Measurements from ENCODE around the gene FAXDC2. TPM values are rescaled to one million over a fixed set of nuclear protein-coding genes. Genes with fewer than 3 reads are reported as not detected.

Gene FAXDC2, protein sequence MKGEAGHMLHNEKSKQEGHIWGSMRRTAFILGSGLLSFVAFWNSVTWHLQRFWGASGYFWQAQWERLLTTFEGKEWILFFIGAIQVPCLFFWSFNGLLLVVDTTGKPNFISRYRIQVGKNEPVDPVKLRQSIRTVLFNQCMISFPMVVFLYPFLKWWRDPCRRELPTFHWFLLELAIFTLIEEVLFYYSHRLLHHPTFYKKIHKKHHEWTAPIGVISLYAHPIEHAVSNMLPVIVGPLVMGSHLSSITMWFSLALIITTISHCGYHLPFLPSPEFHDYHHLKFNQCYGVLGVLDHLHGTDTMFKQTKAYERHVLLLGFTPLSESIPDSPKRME
- total RNA-seq: 10 to 100 TPM; 22.1 to 24.6 TPM

GRCh38 chr5:154850255-154851062, at the start of gene FAXDC2:
Gene FAXDC2 (minus strand): TSS chr5:154850603. CDS start chr5:154838178, 12,425 bp downstream.
- Histone ChIP-seq H3K27me3 (no peaks in the 10 kb centered on the region), H3K4me3 (peak within 1 kb of the TSS; percentile 49 to 60), H3K9me3 (no peaks in the 10 kb centered on the region), H3K4me1 (peaks cover 0 to 27% of the 10 kb centered on the region in 2 donors), H3K36me3 (no peaks in the 10 kb centered on the region), H3K27ac (peak within 1 kb of the TSS; percentile 87 to 88)
- peak; percentile 93 for DNase-seq (ENCODE audit: low spot score)
- no peak for TF ChIP-seq CTCF (IDR thresholded peaks at IDR 0.05)

- peak overlapping the region in 1 of 2 donors; percentile 7 for H3K27ac ChIP-seq
- H3K27me3 ChIP-seq: no peaks in the 10 kb centered on the region
- H3K36me3 ChIP-seq: peaks cover 80% of the 10 kb centered on the region
- no peaks in the 10 kb centered on the region for H3K4me1 ChIP-seq
- TF ChIP-seq CTCF (IDR thresholded peaks at IDR 0.05): no peak
- no peak for DNase-seq (ENCODE audit: low spot score)
- H3K4me3 ChIP-seq: no peak overlapping the region
- no peaks in the 10 kb centered on the region for H3K9me3 ChIP-seq
These were observed 49.7 kb upstream of the FAXDC2 start for GRCh38 chr5:154900066-154900465.

GRCh38 chr5:154899151-154899816, 48.9 kb upstream of the FAXDC2 start:
- Histone ChIP-seq H3K27ac (no peak overlapping the region), H3K27me3 (no peaks in the 10 kb centered on the region), H3K9me3 (no peaks in the 10 kb centered on the region), H3K4me1 (no peaks in the 10 kb centered on the region), H3K4me3 (no peak overlapping the region), H3K36me3 (peaks cover 75% of the 10 kb centered on the region)
- TF ChIP-seq CTCF (IDR thresholded peaks at IDR 0.05): no peak
- no peak for DNase-seq (ENCODE audit: low spot score)

DNA sequence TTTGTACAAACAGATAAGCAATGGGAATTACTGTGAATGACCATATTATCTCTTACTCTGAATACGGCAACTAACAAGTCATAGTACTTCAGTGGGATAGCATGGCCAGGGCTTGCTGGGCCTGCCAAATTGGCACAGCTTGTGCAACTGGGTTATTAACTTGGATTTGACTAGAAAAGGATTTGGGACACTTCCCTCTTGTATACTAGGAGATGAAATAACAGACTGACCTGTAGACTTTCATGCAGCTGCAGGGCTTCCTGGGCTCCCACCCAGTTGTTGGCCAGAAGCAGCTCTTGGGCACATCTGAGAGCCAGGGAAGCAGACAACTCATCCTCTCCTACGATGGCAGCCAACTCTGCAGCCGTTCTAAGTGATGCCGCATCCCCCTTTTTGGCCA, 47.8 kb upstream of the FAXDC2 start:
- H3K27me3 ChIP-seq: no peaks in the 10 kb centered on the region
- no peaks in the 10 kb centered on the region for H3K4me1 ChIP-seq
- H3K36me3 ChIP-seq: peaks cover 80% of the 10 kb centered on the region
- H3K9me3 ChIP-seq: no peaks in the 10 kb centered on the region
- TF ChIP-seq CTCF (IDR thresholded peaks at IDR 0.05): no peak
- no peak overlapping the region for H3K27ac ChIP-seq
- DNase-seq (ENCODE audit: low spot score): no peak
- H3K4me3 ChIP-seq: no peak overlapping the region

- no peak for DNase-seq (ENCODE audit: low spot score)
- Histone ChIP-seq H3K36me3 (peaks cover 79% of the 10 kb centered on the region), H3K9me3 (no peaks in the 10 kb centered on the region)
These were observed 46.3 kb upstream of the FAXDC2 start for GRCh38 chr5:154896562-154897165.

More at GRCh38 chr5:154896562-154897165, 46.3 kb upstream of the FAXDC2 start:
- no peaks in the 10 kb centered on the region for H3K27me3 ChIP-seq
- no peak overlapping the region for H3K27ac ChIP-seq
- no peak for TF ChIP-seq CTCF (IDR thresholded peaks at IDR 0.05)
- H3K4me3 ChIP-seq: no peak overlapping the region
- no peaks in the 10 kb centered on the region for H3K4me1 ChIP-seq

Measured in right atrium auricular region (tissue), 2 donors.